Left lung (tissue), 10 donors: ENCODE measurements around the gene LPO. TPM values are rescaled to one million over a fixed set of nuclear protein-coding genes. Genes with fewer than 3 reads are reported as not detected.

Source experiments
- ATAC-seq: fragments of 200-7000 bp; cut with Tn5 transposase; one replicate; pipeline ENCODE4 v1.9.1; 2020; ENCODE audit warnings: moderate library complexity
- DNase-seq, 4 donors: peaks; one replicate each; pipeline ENCODE4 v3.0.0-alpha.2; 2013 to 2020
- H3K27ac ChIP-seq, 2 donors: fragments of 200-600 bp; sonication (generic) in 1 of 2; one replicate each; pipeline versions ENCODE4 v1.5.0 to v1.8.0; 2020 to 2021
- H3K27me3 ChIP-seq, 2 donors: fragments of 200-600 bp; sonication (generic) in 1 of 2; one replicate each; pipeline versions ENCODE4 v1.5.0 to v1.8.0; 2020 to 2021
- H3K36me3 ChIP-seq, 2 donors: fragments of 200-600 bp; sonication (generic) in 1 of 2; one replicate each; pipeline versions ENCODE4 v1.5.0 to v1.8.0; 2020 to 2021
- H3K4me1 ChIP-seq, 2 donors: fragments of 200-600 bp; one replicate each; pipeline ENCODE4 v1.8.0; 2021
- H3K4me3 ChIP-seq, 2 donors: fragments of 200-600 bp; sonication (generic) in 1 of 2; one replicate each; pipeline versions ENCODE4 v1.5.0 to v1.8.0; 2020 to 2021; ENCODE audit warnings: mild to moderate bottlenecking in 1 of 2
- H3K9me3 ChIP-seq, 2 donors: fragments of 200-600 bp; sonication (generic) in 1 of 2; one replicate each; pipeline versions ENCODE4 v1.5.0 to v1.8.0; 2020 to 2021
- intact Hi-C, 2 donors: fragments of 100-400 bp; cut with DNase I; formaldehyde crosslinking; loops; one replicate each; pipeline versions ENCODE4 v1.11.2 to v1.14.2; 2022
- polyA plus RNA-seq, 6 donors: library from polyadenylated mRNA; unstranded; fragments of 120-200 nt; gene quantifications; one replicate each; pipeline ENCODE4 v1.2.1, GENCODE V29; 2013; ENCODE audit not compliant: insufficient read length in 6 of 6
- total RNA-seq, 2 donors: library from RNA; stranded (reverse); fragmentation: NEBNext Ultra II Directional; extraction: Animal tissue kit (Norgen Biotek cat#: 25700); gene quantifications; one replicate each; pipeline ENCODE4 v1.2.1, GENCODE V29; 2021
- TF ChIP-seq, protein P1 (sequence below), 2 donors: fragments of 200-600 bp; sonication (generic) in 1 of 2; IDR thresholded peaks; one replicate each; pipeline versions ENCODE4 v1.5.0 to v1.8.0; 2021; ENCODE audit warnings: antibody characterized with exemption in 2 of 2
- donor health status: DM: no; HTN: yes; CAD: no.
- donor health status: DM: no; HTN: no; CAD: no.

LPO gene
- total and polyA plus RNA-seq, 8 donors, result 0.10 to 0.24 (median 0.14) TPM; not detected in 1

DNA sequence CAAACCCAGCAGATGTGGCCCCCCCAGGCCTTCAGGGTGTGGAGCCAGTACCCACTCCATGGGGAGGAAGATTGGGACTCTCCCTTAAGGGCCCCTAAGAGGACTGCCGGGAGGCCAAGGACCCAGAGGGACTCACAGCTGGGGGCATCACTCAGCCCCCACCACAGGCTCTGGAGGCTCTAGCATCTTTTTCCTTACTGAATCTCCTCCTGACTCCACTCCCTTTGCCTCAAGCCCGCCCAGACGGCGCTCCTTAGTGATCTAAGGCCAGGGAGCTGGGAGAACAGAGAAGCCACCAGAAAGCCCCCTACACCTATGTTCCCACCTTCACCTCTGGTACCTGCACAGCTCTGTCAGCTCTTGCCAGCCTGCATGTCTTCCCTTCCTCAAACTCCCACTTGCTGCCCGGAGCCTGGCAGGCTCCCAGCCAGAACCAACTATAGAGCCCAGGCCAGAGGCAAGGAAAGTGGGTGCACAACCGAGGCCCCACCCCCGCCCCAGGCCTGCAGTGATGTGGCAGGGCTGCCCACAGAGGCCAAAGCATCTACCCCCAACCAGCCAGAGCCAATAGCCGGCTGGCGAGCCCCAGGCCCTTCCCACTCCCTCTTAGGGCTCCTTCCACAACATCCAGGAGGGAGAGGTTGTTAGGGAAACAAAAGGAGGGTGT is 64.7 kb downstream of the LPO start:
- TF ChIP-seq, protein P1, sequence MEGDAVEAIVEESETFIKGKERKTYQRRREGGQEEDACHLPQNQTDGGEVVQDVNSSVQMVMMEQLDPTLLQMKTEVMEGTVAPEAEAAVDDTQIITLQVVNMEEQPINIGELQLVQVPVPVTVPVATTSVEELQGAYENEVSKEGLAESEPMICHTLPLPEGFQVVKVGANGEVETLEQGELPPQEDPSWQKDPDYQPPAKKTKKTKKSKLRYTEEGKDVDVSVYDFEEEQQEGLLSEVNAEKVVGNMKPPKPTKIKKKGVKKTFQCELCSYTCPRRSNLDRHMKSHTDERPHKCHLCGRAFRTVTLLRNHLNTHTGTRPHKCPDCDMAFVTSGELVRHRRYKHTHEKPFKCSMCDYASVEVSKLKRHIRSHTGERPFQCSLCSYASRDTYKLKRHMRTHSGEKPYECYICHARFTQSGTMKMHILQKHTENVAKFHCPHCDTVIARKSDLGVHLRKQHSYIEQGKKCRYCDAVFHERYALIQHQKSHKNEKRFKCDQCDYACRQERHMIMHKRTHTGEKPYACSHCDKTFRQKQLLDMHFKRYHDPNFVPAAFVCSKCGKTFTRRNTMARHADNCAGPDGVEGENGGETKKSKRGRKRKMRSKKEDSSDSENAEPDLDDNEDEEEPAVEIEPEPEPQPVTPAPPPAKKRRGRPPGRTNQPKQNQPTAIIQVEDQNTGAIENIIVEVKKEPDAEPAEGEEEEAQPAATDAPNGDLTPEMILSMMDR (IDR thresholded peaks at IDR 0.05), result no peak

GRCh38 chr17:58303971-58304749 is 65.8 kb downstream of the LPO start:
- peaks cover 0 to 4% of the 10 kb centered on the region in 2 donors for H3K27me3 ChIP-seq
- no peak overlapping the region for H3K27ac ChIP-seq
- peaks cover 0 to 10% of the 10 kb centered on the region in 2 donors for H3K4me1 ChIP-seq
- H3K9me3 ChIP-seq, result no peaks in the 10 kb centered on the region
- ATAC-seq, result peak; percentile 91
- TF ChIP-seq, protein P1 (IDR thresholded peaks at IDR 0.05), result peak; percentile 49 to 87
- peak in 2 of 4 donors; percentile 44 to 91 for DNase-seq
- intact Hi-C loops, result no loop called here
- H3K4me3 ChIP-seq, result no peak overlapping the region
- H3K36me3 ChIP-seq, result no peaks in the 10 kb centered on the region

More for the DNA sequence above, 64.7 kb downstream of the LPO start:
- intact Hi-C loops, result no loop called here
- H3K4me1 ChIP-seq, result peaks cover 0 to 10% of the 10 kb centered on the region in 2 donors
- ATAC-seq (no peak), DNase-seq (no peak)
- H3K27ac ChIP-seq, result no peak overlapping the region
- H3K4me3 ChIP-seq, result no peak overlapping the region
- peaks cover 0 to 4% of the 10 kb centered on the region in 2 donors for H3K27me3 ChIP-seq
- no peaks in the 10 kb centered on the region for H3K36me3 ChIP-seq
- H3K9me3 ChIP-seq, result no peaks in the 10 kb centered on the region

GRCh38 chr17:58304750-58305486 is 66.5 kb downstream of the LPO start:
- Histone ChIP-seq H3K4me1 (peaks cover 0 to 10% of the 10 kb centered on the region in 2 donors), H3K27ac (no peak overlapping the region), H3K27me3 (peaks cover 0 to 4% of the 10 kb centered on the region in 2 donors), H3K4me3 (no peak overlapping the region), H3K9me3 (no peaks in the 10 kb centered on the region), H3K36me3 (no peaks in the 10 kb centered on the region)
- TF ChIP-seq, protein P1 (IDR thresholded peaks at IDR 0.05), result no peak
- intact Hi-C loops, result no loop called here
- ATAC-seq (no peak), DNase-seq (no peak)

GRCh38 chr17:58305626-58306025 is 67.2 kb downstream of the LPO start:
- Histone ChIP-seq H3K27me3 (peaks cover 0 to 4% of the 10 kb centered on the region in 2 donors), H3K9me3 (no peaks in the 10 kb centered on the region), H3K4me3 (no peak overlapping the region), H3K36me3 (no peaks in the 10 kb centered on the region), H3K4me1 (peaks cover 0 to 10% of the 10 kb centered on the region in 2 donors), H3K27ac (no peak overlapping the region)
- intact Hi-C loops, result no loop called here
- ATAC-seq, result no peak
- no peak for DNase-seq
- TF ChIP-seq, protein P1 (IDR thresholded peaks at IDR 0.05), result no peak
